Measurements from ENCODE around the gene GTSF1L. TPM values are rescaled to one million over a fixed set of nuclear protein-coding genes. Genes with fewer than 3 reads are reported as not detected.

GTSF1L gene
- total and polyA plus RNA-seq, 11 donors: not detected

DNA sequence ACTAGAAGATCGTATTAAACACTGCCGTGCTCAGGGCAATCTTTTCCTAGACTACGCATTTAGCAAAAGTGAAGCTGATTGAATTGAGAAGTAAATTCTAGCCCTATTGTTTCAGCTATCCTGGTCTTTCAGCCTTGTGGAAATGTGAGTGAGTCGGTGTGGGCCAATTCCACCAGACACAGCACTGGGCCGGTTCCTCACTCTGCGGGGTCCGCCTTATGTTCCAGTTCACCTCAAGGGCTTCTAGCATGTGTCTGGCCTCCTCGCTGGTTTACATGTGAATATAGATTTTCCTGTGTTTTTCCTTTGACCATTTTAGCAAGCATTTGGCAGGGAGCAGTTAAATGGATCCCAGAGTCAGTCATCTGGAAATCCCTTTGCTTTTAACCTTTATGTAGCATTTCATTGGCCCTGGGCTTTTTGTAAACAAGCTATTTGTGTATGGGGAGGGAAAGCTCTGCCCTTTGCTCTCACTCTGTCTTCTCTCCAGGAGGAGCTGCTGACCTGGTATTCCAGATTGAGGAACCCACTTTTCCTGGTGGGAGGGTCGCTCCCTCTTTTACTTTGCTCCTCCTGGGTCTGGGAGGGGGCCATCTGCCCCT lies 12.4 kb upstream of the GTSF1L start:
- no peak overlapping the region for H3K27ac ChIP-seq
- DNase-seq (no peak), ATAC-seq (no peak)
- peaks cover 0 to 19% (median 4%) of the 10 kb centered on the region in 9 donors for H3K27me3 ChIP-seq
- no peaks in the 10 kb centered on the region for H3K4me1 ChIP-seq
- intact Hi-C loops (cut with DNase I): no loop called here
- H3K36me3 ChIP-seq: no peaks in the 10 kb centered on the region
- TF ChIP-seq POLR2A (IDR thresholded peaks at IDR 0.05): no peak
- TF ChIP-seq, protein P1, sequence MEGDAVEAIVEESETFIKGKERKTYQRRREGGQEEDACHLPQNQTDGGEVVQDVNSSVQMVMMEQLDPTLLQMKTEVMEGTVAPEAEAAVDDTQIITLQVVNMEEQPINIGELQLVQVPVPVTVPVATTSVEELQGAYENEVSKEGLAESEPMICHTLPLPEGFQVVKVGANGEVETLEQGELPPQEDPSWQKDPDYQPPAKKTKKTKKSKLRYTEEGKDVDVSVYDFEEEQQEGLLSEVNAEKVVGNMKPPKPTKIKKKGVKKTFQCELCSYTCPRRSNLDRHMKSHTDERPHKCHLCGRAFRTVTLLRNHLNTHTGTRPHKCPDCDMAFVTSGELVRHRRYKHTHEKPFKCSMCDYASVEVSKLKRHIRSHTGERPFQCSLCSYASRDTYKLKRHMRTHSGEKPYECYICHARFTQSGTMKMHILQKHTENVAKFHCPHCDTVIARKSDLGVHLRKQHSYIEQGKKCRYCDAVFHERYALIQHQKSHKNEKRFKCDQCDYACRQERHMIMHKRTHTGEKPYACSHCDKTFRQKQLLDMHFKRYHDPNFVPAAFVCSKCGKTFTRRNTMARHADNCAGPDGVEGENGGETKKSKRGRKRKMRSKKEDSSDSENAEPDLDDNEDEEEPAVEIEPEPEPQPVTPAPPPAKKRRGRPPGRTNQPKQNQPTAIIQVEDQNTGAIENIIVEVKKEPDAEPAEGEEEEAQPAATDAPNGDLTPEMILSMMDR (IDR thresholded peaks at IDR 0.05): no peak
- WGBS, 4 donors: 88 to 92% (median 90%) methylated on average over 9 of the region's 9 CpGs
- H3K4me3 ChIP-seq: no peak overlapping the region
- H3K9me3 ChIP-seq: no peaks in the 10 kb centered on the region

DNA sequence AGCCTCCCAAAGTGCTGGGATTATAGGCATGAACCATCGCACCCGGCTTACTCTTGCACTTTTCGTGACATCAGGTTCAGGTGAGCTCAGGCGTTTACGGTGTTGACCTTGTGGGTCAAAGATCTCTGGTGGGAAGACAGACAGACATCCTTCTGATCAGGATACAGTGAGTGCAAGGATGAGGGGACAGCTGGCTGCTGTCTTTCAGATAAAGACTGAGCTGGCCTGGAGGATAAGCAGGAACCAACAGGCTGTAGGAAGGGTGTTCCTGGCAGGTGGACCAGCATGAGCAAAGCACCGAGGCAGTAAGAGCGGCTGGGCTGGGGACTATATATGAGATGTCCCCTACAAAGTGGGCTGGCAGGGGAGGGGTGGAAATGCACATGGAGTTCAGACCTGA lies 11.1 kb upstream of the GTSF1L start:
- Histone ChIP-seq H3K27me3 (peaks cover 0 to 23% (median 0%) of the 10 kb centered on the region in 9 donors), H3K27ac (no peak overlapping the region), H3K9me3 (no peaks in the 10 kb centered on the region), H3K4me3 (no peak overlapping the region), H3K4me1 (no peaks in the 10 kb centered on the region), H3K36me3 (no peaks in the 10 kb centered on the region)
- ATAC-seq (no peak), DNase-seq (no peak)
- WGBS, 4 donors: 85 to 88% (median 87%) methylated on average over 7 of the region's 7 CpGs
- no peak for TF ChIP-seq POLR2A (IDR thresholded peaks at IDR 0.05)
- TF ChIP-seq, protein P1 (IDR thresholded peaks at IDR 0.05): no peak
- intact Hi-C loops (cut with DNase I): no loop called here

DNA sequence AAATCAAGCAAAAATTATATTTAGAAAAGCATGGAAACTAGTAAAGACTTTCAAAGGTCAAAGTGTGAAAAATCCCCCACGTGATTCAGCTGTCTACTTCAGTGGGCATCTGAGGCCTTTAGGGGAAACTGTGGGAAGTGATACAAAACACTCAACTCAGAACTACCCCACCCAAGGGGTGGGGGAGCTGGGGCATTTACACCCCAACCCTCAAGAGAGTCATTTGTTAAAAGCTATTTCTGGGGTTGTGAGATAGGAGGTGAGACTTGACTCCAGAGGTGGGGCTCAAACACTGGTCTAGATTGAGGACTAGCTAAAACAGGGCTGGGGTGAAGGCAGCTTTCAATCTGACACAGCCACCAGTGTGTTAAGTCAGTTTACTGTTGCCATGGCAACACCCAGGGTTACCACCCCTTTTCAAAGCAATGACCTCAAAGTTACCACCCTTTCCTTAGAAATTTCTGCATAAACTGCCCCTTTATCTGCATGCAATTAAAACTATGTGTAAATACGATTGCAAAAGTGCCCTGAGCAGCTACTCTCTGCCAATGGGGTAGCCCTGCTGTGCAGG lies 9.9 kb upstream of the GTSF1L start:
- TF ChIP-seq, protein P1 (IDR thresholded peaks at IDR 0.05): no peak
- TF ChIP-seq POLR2A (IDR thresholded peaks at IDR 0.05): no peak
- Histone ChIP-seq H3K4me3 (no peak overlapping the region), H3K4me1 (no peaks in the 10 kb centered on the region), H3K27me3 (peaks cover 0 to 20% (median 0%) of the 10 kb centered on the region in 9 donors), H3K36me3 (no peaks in the 10 kb centered on the region), H3K27ac (no peak overlapping the region), H3K9me3 (no peaks in the 10 kb centered on the region)
- 39 to 52% (median 46%) methylated on average over 2 of the region's 2 CpGs for WGBS, 4 donors
- intact Hi-C loops (cut with DNase I): no loop called here
- DNase-seq: no peak
- no peak for ATAC-seq

DNA sequence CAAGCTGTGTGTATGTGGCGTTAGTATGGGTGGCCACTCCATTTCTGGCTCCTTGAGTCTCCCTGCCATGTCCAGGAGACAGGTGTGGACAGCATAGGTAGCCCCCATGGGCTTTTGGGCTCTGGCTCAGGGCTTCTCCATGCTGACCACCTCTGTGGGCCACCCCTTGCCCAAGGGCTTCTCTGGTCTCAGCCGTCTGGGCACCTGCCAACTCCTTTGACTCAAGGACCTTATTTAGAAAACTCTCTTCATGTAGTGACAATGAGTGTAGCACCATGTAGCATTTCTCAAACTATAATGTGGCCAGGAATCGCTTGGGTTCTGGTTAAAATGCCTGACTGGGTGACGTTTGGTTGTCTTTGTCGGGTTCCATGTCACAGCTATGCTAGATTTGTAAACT lies 5.1 kb upstream of the GTSF1L start:
- Histone ChIP-seq H3K27ac (no peak overlapping the region), H3K9me3 (peaks cover 0 to 4% (median 0%) of the 10 kb centered on the region in 12 donors), H3K4me1 (no peaks in the 10 kb centered on the region), H3K27me3 (peaks cover 0 to 20% (median 0%) of the 10 kb centered on the region in 9 donors), H3K36me3 (no peaks in the 10 kb centered on the region), H3K4me3 (no peak overlapping the region)
- intact Hi-C loops (cut with DNase I): no loop called here
- TF ChIP-seq POLR2A (IDR thresholded peaks at IDR 0.05): no peak
- TF ChIP-seq, protein P1 (IDR thresholded peaks at IDR 0.05): no peak
- WGBS, 4 donors: 73 to 85% (median 81%) methylated on average over 4 to 5 of the region's 5 CpGs
- DNase-seq (no peak), ATAC-seq (no peak)

All from heart left ventricle (tissue), 16 donors.